Cardiac fibroblast (primary cell): ENCODE results near the gene MIGA2.

Experiments
- DNase-seq, 2 donors: peaks; one replicate each; pipeline versions ENCODE4 v3.0.0 to v3.0.0-alpha.2; 2010; ENCODE audit warnings: low read depth in 2 of 2
- H3K4me3 ChIP-seq, 2 donors: replicated peaks in 1 of 2; 1 replicate in 1 of 2; 2 replicates in 1 of 2; pipeline ENCODE4 v1.5.1; 2011; ENCODE audit warnings: low read depth in 2 of 2, low read length in 2 of 2, mild to moderate bottlenecking in 2 of 2, moderate library complexity in 1 of 2
- CTCF ChIP-seq: IDR thresholded peaks from one replicate; pipeline ENCODE4 v1.5.1; 2011; ENCODE audit warnings: low read depth, mild to moderate bottlenecking, low read length, inconsistent platforms

Gene MIGA2

GRCh38 chr9:129053020-129053419 is 16.6 kb downstream of the MIGA2 start:
- no peak for DNase-seq
- TF ChIP-seq CTCF: no peak
- H3K4me3 ChIP-seq: no peak overlapping the region

- no peak overlapping the region for H3K4me3 ChIP-seq
- no peak for DNase-seq
- TF ChIP-seq CTCF: no peak
Measured at GRCh38 chr9:129054163-129054851, 17.9 kb downstream of the MIGA2 start.

GRCh38 chr9:129058965-129059795 is 22.8 kb downstream of the MIGA2 start:
- no peak for TF ChIP-seq CTCF
- H3K4me3 ChIP-seq: no peak overlapping the region
- DNase-seq: peak; percentile 29 to 62

- no peak for TF ChIP-seq CTCF
- DNase-seq: no peak
- no peak overlapping the region for H3K4me3 ChIP-seq
Measured at GRCh38 chr9:129059796-129060785, 23.7 kb downstream of the MIGA2 start.

GRCh38 chr9:129060991-129061390 is 24.6 kb downstream of the MIGA2 start:
- no peak for DNase-seq
- no peak for TF ChIP-seq CTCF
- no peak overlapping the region for H3K4me3 ChIP-seq

- H3K4me3 ChIP-seq: no peak overlapping the region
- TF ChIP-seq CTCF: no peak
- DNase-seq: no peak
Measured at GRCh38 chr9:129063061-129063460, 26.6 kb downstream of the MIGA2 start.
